OCI-LY1 (cell line): ENCODE results near the gene SLCO4A1.

Experiments
- EZH2 ChIP-seq: fragments of 200-600 bp; sonication (generic), shearing (Covaris generic); IDR thresholded peaks from 2 replicates; pipeline ENCODE4 v1.8.0; 2017; ENCODE audit warnings: borderline replicate concordance, mixed run types, mild to moderate bottlenecking, antibody characterized with exemption, low read length, moderate library complexity, mixed read lengths
- TF ChIP-seq, protein P1 (sequence below): fragments of 200-600 bp; sonication (generic), shearing (Covaris generic); IDR thresholded peaks from 2 replicates; pipeline ENCODE4 v1.5.1; 2017; ENCODE audit warnings: mild to moderate bottlenecking, antibody characterized with exemption, low read length, moderate library complexity, mixed read lengths

DNA sequence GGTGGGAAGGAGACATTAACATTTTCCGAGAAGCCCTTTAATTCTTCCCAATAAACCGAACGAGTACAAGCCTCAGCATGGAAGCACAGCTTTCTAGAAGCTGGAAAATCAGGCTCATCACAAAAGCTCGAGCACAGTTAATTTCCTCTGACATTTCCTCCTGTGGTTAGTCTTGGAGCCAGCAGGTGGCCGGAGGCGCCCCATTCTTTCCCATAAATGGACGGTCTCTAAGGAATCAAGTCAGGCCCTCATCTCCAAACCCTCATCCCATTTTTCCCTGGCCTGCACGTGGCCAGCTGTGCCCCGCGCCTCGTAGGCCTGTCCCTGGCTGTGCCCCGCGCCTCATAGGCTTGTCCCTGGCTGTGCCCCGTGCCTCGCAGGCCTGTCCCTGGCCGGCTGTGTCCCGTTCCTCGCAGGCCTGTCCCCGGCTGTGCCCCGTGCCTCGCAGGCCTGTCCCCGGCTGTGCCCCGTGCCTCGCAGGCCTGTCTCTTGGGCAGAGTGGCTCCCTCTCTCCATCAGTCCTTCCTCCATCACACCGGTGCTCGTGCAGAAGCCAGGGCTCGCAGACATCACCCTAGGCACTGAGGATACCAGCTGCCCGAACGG lies 46.7 kb downstream of the SLCO4A1 start:
- TF ChIP-seq, protein P1, sequence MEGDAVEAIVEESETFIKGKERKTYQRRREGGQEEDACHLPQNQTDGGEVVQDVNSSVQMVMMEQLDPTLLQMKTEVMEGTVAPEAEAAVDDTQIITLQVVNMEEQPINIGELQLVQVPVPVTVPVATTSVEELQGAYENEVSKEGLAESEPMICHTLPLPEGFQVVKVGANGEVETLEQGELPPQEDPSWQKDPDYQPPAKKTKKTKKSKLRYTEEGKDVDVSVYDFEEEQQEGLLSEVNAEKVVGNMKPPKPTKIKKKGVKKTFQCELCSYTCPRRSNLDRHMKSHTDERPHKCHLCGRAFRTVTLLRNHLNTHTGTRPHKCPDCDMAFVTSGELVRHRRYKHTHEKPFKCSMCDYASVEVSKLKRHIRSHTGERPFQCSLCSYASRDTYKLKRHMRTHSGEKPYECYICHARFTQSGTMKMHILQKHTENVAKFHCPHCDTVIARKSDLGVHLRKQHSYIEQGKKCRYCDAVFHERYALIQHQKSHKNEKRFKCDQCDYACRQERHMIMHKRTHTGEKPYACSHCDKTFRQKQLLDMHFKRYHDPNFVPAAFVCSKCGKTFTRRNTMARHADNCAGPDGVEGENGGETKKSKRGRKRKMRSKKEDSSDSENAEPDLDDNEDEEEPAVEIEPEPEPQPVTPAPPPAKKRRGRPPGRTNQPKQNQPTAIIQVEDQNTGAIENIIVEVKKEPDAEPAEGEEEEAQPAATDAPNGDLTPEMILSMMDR: no peak
- no peak for TF ChIP-seq EZH2
